ENCODE measurements around the gene RNF223.

RNF223 gene

DNA sequence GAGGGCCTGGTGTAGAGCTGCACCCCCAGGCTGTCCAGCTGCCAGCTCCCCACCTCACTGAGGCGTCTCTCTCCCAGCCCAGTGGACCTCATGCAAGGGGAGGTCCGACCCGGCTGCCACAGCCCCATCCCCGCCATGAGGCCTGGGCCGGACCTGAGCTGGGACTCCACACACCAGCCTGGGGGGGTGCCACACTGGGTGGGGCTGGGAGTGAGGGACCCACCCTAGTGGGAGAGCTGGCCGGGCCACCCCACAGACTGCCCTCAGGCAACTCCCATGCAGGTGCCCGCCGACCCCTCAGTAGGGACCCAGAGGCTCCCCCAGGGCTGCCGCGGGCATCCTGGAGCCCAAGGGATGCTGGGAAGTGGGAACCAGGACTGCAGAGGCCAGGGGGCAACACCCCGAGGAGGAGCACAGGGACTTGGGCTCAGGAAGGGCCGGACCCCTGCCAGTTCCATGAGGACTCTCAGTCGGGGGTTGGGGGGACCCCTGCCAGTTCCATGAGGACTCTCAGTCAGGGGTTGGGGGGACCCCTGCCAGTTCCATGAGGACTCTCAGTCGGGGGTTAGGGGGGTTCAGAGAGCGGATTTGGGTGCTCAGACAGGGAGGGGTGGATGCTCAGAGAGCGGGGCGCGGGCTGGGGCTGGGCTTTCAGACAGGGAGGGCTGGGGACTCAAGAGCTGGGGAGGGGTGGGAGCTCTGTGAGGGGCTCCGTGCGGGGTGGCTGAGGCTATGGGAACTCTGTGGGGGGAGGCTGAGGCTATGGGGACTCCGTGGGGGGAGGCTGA, 1.2 kb upstream of the RNF223 start:
- no peak overlapping the region for H3K4me2 ChIP-seq
- peaks cover 34 to 52% (median 40%) of the 10 kb centered on the region in 11 experiments for H3K27me3 ChIP-seq
- no peak overlapping the region for H3K9ac ChIP-seq
- no peak overlapping the region for H3K27ac ChIP-seq
- H3K4me1 ChIP-seq: peaks cover 19 to 32% (median 24%) of the 10 kb centered on the region in 10 experiments
- peaks cover 0 to 19% (median 0%) of the 10 kb centered on the region in 11 experiments; a peak in 6 of 22 replicates for H4K20me1 ChIP-seq
- no peaks in the 10 kb centered on the region for H3K9me3 ChIP-seq (replicated peaks in 1 of 11)
- no peak overlapping the region for H3K4me3 ChIP-seq
- no peaks in the 10 kb centered on the region for H3K36me3 ChIP-seq
- TF ChIP-seq Cebpa-rat (IDR thresholded peaks at IDR 0.05): no peak

GRCh38 chr1:1074631-1075147, 583 bp upstream of the RNF223 start:
- Histone ChIP-seq H3K36me3 (no peaks in the 10 kb centered on the region), H3K27ac (no peak overlapping the region), H3K4me2 (no peak overlapping the region), H3K4me1 (peaks cover 19 to 32% (median 24%) of the 10 kb centered on the region in 10 experiments), H4K20me1 (peaks cover 0 to 20% (median 5%) of the 10 kb centered on the region in 11 experiments; a peak in 12 of 22 replicates), H3K9ac (no peak overlapping the region), H3K4me3 (no peak overlapping the region), H3K9me3 (replicated peaks in 1 of 11) (no peaks in the 10 kb centered on the region), H3K27me3 (peaks cover 27 to 46% (median 40%) of the 10 kb centered on the region in 11 experiments)
- TF ChIP-seq Cebpa-rat (IDR thresholded peaks at IDR 0.05): no peak

GRCh38 chr1:1072849-1073742, 1.0 kb downstream of the RNF223 start:
- Histone ChIP-seq H3K4me3 (no peak overlapping the region), H3K4me2 (no peak overlapping the region), H3K27me3 (peaks cover 23 to 40% (median 32%) of the 10 kb centered on the region in 11 experiments), H4K20me1 (peaks cover 0 to 29% (median 14%) of the 10 kb centered on the region in 11 experiments; a peak in 14 of 22 replicates), H3K9ac (no peak overlapping the region), H3K36me3 (no peaks in the 10 kb centered on the region), H3K27ac (no peak overlapping the region), H3K9me3 (replicated peaks in 1 of 11) (no peaks in the 10 kb centered on the region), H3K4me1 (peaks cover 18 to 39% (median 31%) of the 10 kb centered on the region in 10 experiments)
- TF ChIP-seq Cebpa-rat (IDR thresholded peaks at IDR 0.05): no peak

DNA sequence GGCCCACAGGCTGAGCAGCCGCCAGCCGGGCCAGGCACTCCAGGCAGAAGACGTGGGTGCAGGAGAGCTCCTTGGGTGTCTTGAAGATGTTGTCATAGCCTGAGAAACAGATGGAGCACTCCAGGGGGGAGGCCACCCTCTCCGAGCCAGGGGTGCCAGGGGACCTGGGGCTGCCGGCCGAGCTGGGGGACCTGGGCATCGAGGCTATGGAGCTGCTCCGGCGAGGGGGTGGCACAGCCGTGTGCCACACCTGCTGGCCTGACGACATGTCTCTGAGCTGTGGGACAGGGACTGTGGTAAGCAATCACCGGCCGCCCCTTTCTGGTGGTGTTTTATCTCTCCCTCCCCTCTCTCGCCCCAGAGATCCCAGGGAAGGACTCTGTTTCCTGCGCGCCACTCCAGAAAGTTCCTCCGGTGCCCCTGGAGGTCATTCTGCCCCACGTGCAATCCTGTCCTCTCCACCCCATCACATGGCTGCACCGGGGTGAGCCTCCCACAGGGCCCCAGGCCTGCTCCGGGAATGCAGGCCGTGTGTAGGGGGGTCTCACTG, 1.7 kb downstream of the RNF223 start:
- Histone ChIP-seq H3K27ac (no peak overlapping the region), H4K20me1 (peaks cover 0 to 37% (median 21%) of the 10 kb centered on the region in 11 experiments; a peak in 16 of 22 replicates), H3K36me3 (no peaks in the 10 kb centered on the region), H3K9ac (no peak overlapping the region), H3K9me3 (replicated peaks in 1 of 11) (no peaks in the 10 kb centered on the region), H3K4me1 (peaks cover 18 to 47% (median 38%) of the 10 kb centered on the region in 10 experiments), H3K4me2 (no peak overlapping the region; a peak in 1 of 22 replicates), H3K27me3 (peaks cover 25 to 41% (median 30%) of the 10 kb centered on the region in 11 experiments), H3K4me3 (no peak overlapping the region)
- TF ChIP-seq Cebpa-rat (IDR thresholded peaks at IDR 0.05): no peak

DNA sequence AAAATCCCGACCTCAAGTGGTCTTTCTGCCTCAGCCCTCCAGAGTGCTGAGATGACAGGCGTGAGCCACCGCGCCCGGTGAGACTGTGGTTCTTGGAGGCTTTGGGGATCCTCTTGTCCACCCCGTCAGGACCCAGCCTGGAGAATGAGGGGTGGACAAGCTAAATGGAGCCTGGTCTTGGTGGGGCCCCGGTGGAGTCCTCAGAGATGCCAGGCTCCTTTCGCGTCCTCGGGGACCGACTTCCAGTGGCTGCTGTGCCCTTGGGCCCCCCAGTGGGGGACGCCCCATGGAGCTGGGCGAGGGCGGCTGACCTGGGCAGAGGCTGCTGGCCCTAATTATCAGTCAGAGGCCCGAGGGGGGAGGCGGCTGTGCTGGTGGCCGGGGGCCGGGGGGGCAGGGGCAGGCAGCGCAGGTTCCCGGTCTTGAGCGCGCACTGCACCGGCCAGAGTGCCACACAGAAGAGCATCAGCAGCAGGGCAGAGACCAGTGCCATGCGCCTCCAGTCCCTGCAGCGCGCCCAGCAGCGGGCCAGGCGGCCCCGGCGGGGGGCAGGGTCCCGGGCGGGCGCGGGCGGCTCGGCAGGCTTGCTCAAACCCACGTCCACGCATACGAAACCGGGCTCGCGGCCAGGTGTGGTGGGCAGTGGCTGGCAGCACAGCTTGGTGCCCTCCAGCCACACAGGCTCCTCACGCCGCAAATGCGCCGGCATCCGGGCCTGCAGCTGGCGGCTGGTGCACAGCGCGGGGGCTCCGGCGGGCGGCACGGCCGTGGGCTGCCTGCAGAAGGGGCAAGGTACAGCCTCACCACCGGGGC, 2.4 kb downstream of the RNF223 start:
- no peak for TF ChIP-seq Cebpa-rat (IDR thresholded peaks at IDR 0.05)
- H4K20me1 ChIP-seq: peaks cover 0 to 43% (median 28%) of the 10 kb centered on the region in 11 experiments; a peak in 17 of 22 replicates
- no peaks in the 10 kb centered on the region for H3K36me3 ChIP-seq
- H3K9ac ChIP-seq: no peak overlapping the region; a peak in 1 of 22 replicates
- peak overlapping the region in 9 of 11 experiments; percentile 92 to 99 (median 98); a peak in 15 of 22 replicates for H3K4me2 ChIP-seq
- H3K4me1 ChIP-seq: peaks cover 18 to 53% (median 45%) of the 10 kb centered on the region in 10 experiments
- H3K27ac ChIP-seq: no peak overlapping the region
- H3K4me3 ChIP-seq: no peak overlapping the region
- no peaks in the 10 kb centered on the region for H3K9me3 ChIP-seq (replicated peaks in 1 of 11)
- H3K27me3 ChIP-seq: peaks cover 23 to 45% (median 34%) of the 10 kb centered on the region in 11 experiments

DNA sequence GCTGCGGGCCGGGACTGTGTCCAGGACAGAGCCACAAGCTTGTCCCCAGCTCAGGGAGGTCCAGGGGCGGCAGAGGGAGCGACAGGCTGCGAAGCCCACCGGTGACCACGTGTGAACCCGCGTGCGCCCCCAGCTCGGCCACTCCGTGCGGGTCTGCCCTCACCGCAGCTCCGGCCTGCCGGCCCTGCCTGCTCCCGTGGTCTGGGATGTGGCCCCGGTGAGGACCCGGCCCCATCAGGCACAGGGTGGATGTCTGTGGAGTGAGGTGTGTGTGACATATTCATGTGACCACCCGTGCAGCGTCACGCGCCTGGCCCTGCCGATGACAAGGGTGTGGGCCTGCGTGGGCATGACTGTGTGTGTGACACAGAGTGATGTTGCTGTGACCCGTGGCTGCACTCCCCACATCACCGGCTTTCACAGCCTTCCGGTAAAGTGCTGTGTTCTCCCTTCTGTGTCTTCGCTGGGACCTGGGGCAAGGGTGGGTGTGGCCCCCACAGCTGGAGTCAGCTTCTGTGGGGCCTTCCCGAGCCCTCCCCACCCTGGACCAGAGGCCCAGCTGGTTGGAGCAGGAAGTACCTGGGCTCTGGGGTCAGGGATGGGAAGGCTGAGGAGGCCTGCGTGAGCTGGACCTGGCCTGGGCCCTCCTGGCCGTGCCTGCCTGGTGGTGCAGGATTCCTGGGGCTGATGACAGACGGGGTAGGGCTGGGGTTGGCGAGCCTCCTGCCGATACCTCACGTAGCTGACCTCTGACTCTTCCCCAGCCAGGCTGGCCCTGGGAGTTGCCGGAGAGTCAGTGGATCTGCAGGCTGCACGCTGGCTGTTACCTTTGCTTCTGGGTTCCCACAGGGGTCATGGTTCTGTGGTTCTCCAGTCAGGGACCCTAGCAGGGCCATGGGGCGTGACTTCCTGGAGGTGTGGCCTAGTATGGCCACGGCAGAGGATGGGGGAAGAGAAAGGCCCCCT, 4.1 kb downstream of the RNF223 start:
- peaks cover 0 to 52% (median 32%) of the 10 kb centered on the region in 11 experiments; a peak in 18 of 22 replicates for H4K20me1 ChIP-seq
- peaks cover 21 to 49% (median 38%) of the 10 kb centered on the region in 11 experiments for H3K27me3 ChIP-seq
- no peaks in the 10 kb centered on the region for H3K36me3 ChIP-seq
- peak overlapping the region in 6 of 11 experiments; percentile 4 to 36 (median 22); a peak in 7 of 22 replicates for H3K27ac ChIP-seq
- H3K9ac ChIP-seq: peak overlapping the region in 8 of 11 experiments; percentile 25 to 66 (median 58); a peak in 15 of 22 replicates
- no peak for TF ChIP-seq Cebpa-rat (IDR thresholded peaks at IDR 0.05)
- peak overlapping the region; percentile 89 to 99 (median 98) for H3K4me2 ChIP-seq
- H3K9me3 ChIP-seq (replicated peaks in 1 of 11): no peaks in the 10 kb centered on the region
- H3K4me1 ChIP-seq: peaks cover 18 to 66% (median 53%) of the 10 kb centered on the region in 10 experiments
- peak overlapping the region; percentile 57 to 76 (median 64) for H3K4me3 ChIP-seq
